Activated T-helper 17 cell treated with anti-CD3 and anti-CD28 coated beads, Interleukin-2, amount 50 U/mL, for 72 hours (primary cell): ENCODE data around the gene KCNAB1. TPM values are rescaled to one million over a fixed set of nuclear protein-coding genes. Genes with fewer than 3 reads are reported as not detected.

Experiments
- ATAC-seq: fragments of 150-1000 bp; cut with Tn5 transposase; replicated peaks from 2 replicates; pipeline ENCODE4 v1.10.0; 2021; ENCODE audit warnings: mild to moderate bottlenecking, moderate library complexity
- H3K27ac Mint-ChIP-seq: one replicate; pipeline ENCODE4 v1.8.0; 2022; ENCODE audit warnings: mixed read lengths
- H3K27me3 Mint-ChIP-seq: one replicate; pipeline ENCODE4 v1.8.0; 2022; ENCODE audit warnings: mixed read lengths
- H3K36me3 Mint-ChIP-seq: one replicate; pipeline ENCODE4 v1.8.0; 2022; ENCODE audit warnings: low read depth, mild to moderate bottlenecking, mixed read lengths
- H3K4me1 Mint-ChIP-seq: one replicate; pipeline ENCODE4 v1.8.0; 2022; ENCODE audit warnings: mixed read lengths
- H3K4me3 Mint-ChIP-seq: one replicate; pipeline ENCODE4 v1.8.0; 2022; ENCODE audit warnings: mild to moderate bottlenecking, mixed read lengths
- H3K9me3 Mint-ChIP-seq: one replicate; pipeline ENCODE4 v1.8.0; 2022; ENCODE audit warnings: mixed read lengths
- total RNA-seq, 2 donors: library from RNA; stranded (reverse); gene quantifications; one replicate each; pipeline ENCODE4 v1.2.3, GENCODE V29; 2022

KCNAB1 gene
- total RNA-seq, 2 donors from 2014 or later, result not detected

DNA sequence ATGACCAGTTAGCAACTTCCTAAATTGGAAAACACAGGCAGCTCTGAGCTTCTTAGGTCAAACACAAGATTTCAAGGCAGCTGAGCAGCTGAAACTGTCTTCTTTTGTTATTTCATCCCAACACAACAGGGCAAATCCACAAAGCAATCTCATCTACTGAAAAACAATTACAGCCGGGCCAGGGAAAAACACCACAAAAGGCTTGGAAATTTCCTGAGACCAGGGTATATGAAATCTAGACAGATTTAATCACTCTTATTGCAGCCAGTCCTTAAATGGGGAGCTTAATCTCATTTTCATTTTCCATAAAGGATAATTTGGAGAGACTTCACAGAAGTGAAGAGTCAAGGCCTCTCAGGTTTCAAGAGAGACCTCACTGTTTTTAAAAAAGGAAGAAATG is 252.7 kb downstream of the KCNAB1 start:
- Mint-ChIP-seq H3K36me3 (no peaks in the 10 kb centered on the region), H3K4me3 (no peak overlapping the region), H3K27ac (no peak overlapping the region), H3K9me3 (no peaks in the 10 kb centered on the region), H3K27me3 (peaks cover 10% of the 10 kb centered on the region), H3K4me1 (no peaks in the 10 kb centered on the region)
- ATAC-seq, result no peak

DNA sequence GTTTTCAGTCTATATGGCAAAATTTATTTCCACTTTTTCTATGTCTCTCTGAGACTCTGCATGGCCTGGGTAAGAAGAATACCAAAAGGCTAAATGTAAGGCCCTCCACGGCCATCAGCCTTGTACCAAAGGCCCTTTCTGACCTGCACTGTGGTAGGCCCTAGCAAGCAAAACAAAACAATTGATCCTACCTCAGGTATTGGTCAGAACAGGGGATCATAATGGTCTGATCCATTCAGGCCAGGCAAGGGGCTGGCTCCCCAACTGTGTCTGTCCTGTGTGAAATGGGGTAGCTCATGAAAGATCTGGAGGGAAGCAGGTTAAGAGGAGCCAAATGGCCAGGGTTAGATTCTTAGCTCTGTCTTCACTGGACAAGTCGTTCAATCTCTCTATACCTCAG is 253.3 kb downstream of the KCNAB1 start:
- H3K27me3 Mint-ChIP-seq, result peaks cover 14% of the 10 kb centered on the region
- no peak overlapping the region for H3K27ac Mint-ChIP-seq
- ATAC-seq, result no peak
- no peak overlapping the region for H3K4me3 Mint-ChIP-seq
- no peaks in the 10 kb centered on the region for H3K9me3 Mint-ChIP-seq
- no peaks in the 10 kb centered on the region for H3K4me1 Mint-ChIP-seq
- no peaks in the 10 kb centered on the region for H3K36me3 Mint-ChIP-seq

DNA sequence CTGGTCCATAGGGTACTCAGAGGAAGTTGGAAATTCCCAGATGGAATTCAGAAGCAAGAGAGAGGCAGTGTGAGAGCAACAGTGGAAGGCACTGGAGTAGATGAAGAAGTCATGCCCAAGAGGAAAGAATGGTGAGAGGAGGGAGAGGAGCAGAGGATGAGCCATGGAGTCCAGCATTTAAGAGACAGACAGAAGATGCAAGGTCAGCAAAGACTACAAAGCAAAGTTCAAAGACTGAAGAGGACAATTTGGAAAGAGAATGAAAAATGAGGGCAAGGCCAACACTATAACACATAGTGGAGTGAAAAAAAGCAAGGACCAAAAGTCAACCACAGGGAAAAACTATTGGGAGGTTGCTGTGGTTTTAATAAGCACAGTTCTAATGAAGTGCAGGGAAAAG is 255.8 kb downstream of the KCNAB1 start:
- no peak overlapping the region for H3K4me3 Mint-ChIP-seq
- H3K27me3 Mint-ChIP-seq, result peaks cover 23% of the 10 kb centered on the region
- no peaks in the 10 kb centered on the region for H3K9me3 Mint-ChIP-seq
- no peaks in the 10 kb centered on the region for H3K4me1 Mint-ChIP-seq
- no peaks in the 10 kb centered on the region for H3K36me3 Mint-ChIP-seq
- no peak for ATAC-seq
- no peak overlapping the region for H3K27ac Mint-ChIP-seq

DNA sequence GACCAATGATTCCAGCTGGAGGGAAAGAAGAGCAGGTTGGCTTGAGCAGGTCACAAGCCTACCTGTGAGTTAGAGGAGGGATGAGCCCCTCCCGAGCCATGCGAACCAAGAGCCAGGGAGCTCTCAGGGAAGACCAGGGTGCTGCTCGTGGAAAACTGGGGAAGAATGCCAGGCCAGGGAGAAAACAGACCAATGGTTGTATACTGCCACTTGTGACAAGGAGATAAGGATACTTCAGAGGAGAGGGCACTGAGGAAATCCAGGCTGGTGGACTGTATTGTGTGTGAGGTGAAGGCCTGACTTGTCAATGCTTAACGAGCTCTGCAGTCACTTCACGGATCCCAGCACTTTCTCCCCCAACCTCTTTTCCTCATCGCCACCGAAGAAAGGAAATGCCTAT is 256.9 kb downstream of the KCNAB1 start:
- Mint-ChIP-seq H3K27me3 (peaks cover 24% of the 10 kb centered on the region), H3K9me3 (no peaks in the 10 kb centered on the region), H3K4me1 (no peaks in the 10 kb centered on the region), H3K36me3 (no peaks in the 10 kb centered on the region), H3K4me3 (no peak overlapping the region), H3K27ac (no peak overlapping the region)
- ATAC-seq, result no peak

DNA sequence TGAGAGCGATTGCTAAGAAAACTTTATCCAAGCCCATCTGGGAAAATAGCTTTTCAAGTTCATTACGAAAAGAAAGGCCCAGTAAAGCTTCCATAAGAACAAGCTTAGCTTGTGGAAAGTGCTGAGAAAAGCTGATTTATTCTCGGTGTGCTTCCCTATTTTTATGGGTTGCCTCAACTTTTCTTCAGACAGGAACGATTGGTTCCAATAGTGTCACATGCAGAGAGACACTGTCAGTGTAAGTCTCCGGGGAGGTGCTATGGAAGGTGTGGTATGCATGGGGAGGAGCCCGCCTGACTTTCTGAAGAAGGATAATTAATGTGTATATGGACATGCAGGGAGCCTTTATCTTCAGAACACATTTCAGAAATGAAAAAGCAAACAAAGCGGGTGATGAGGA is 257.3 kb downstream of the KCNAB1 start:
- no peak overlapping the region for H3K27ac Mint-ChIP-seq
- H3K9me3 Mint-ChIP-seq, result no peaks in the 10 kb centered on the region
- no peak for ATAC-seq
- no peak overlapping the region for H3K4me3 Mint-ChIP-seq
- H3K4me1 Mint-ChIP-seq, result no peaks in the 10 kb centered on the region
- H3K36me3 Mint-ChIP-seq, result no peaks in the 10 kb centered on the region
- H3K27me3 Mint-ChIP-seq, result peaks cover 24% of the 10 kb centered on the region

DNA sequence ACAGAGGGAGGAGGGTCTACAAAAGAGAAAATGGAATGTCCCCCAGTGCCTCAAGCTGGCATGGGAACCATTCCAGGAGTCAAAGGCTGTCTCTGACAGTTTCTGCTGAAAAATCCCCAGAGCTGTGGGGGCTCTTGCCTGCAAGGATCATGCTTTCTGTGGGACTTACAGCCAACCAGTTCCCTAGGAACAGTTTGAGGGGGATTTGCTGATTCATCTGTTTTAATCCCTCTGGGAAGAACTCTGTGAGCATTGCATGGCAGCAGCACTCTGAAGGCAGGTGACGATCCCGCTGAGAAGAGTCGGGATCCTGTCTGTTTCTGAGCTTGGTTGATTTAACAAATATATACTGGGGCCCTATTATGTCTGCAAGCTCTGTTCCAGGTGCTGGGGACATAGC is 258.5 kb downstream of the KCNAB1 start:
- Mint-ChIP-seq H3K4me1 (no peaks in the 10 kb centered on the region), H3K4me3 (no peak overlapping the region), H3K27ac (no peak overlapping the region), H3K36me3 (no peaks in the 10 kb centered on the region), H3K27me3 (peaks cover 24% of the 10 kb centered on the region), H3K9me3 (no peaks in the 10 kb centered on the region)
- ATAC-seq, result no peak

DNA sequence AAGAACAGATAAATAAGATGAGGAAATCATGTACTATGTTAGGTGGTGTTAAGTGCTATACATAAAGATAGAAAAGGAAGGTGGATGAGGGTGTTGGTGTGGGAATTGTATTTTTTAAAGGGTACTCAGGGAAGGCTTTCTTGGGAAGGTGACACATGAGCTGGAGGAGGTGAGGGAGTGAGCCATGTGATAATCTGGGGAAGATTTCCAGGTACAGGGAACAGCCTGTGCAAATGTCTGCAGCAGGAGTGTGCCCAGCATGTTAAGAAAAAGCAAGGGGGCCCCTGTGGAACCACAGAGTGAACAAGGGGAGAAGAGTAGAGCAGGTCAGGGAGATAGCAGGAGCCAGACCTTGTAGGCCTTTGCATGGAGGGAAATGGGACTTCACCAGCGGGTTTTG is 258.9 kb downstream of the KCNAB1 start:
- Mint-ChIP-seq H3K36me3 (no peaks in the 10 kb centered on the region), H3K27me3 (peaks cover 25% of the 10 kb centered on the region), H3K4me1 (no peaks in the 10 kb centered on the region), H3K4me3 (no peak overlapping the region), H3K27ac (no peak overlapping the region), H3K9me3 (no peaks in the 10 kb centered on the region)
- no peak for ATAC-seq

DNA sequence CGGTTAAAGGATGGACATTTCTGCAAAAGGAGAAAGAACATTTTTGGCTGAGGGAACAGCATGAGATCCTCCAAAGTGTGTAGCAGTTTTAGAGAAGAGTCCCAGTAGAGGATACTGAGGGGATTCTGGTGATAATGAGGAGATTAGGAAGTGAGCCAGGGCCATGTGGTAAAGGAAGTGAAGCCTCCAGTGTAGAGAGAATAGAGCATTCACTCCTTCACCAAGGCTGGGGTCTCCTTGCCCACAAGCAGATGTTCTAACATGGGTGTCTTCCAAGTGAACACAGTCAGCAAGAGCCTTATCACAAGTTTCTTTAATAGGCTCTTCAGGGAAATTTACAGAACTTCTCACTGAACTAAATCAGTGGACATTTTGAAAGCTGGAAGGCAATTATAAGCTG is 260.9 kb downstream of the KCNAB1 start:
- Mint-ChIP-seq H3K27me3 (peaks cover 26% of the 10 kb centered on the region), H3K9me3 (no peaks in the 10 kb centered on the region), H3K36me3 (no peaks in the 10 kb centered on the region), H3K4me3 (no peak overlapping the region), H3K27ac (no peak overlapping the region), H3K4me1 (no peaks in the 10 kb centered on the region)
- no peak for ATAC-seq

DNA sequence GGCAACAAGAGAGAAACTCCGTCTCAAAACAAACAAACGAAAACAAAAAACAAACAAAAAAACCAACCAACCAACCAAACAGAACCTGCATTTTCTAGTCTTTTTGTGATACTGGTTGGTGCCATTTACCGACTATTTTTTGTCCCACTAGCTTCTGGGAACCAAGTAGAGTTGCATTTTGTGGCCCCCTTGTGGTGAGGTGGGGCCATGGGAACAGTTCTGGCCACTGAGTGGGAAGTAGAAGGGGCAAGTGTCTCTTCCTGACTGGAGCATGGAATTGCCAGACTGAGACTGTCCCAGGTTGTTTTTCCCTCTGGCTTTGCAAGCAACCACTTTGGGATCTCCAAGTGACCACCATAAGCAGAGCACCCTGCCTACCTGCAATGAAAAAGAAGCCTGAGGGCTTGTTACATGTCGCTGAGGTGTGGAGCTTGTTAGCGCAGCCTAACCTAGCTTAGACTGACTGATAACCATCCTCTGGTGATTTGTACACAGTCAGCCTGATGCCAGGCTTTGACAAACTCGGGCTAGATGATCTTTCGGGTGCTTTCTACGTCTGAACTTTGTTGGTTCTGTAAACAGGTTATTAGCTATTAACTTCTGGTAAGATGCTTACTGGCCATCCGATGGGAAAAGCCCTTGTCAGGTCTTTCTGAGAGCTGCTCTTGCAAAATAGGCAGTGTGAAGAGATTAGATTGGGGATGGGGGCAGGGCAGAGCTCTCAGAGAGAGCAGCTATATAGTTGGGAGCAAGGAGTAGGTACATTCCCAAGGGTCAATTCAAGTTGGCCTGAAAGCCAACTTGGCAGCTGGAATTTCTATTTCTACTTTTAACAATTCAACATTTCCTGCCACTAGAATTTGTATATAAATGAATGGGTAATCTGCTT is 262.3 kb downstream of the KCNAB1 start:
- peaks cover 26% of the 10 kb centered on the region for H3K27me3 Mint-ChIP-seq
- H3K27ac Mint-ChIP-seq, result no peak overlapping the region
- H3K9me3 Mint-ChIP-seq, result no peaks in the 10 kb centered on the region
- no peaks in the 10 kb centered on the region for H3K4me1 Mint-ChIP-seq
- H3K36me3 Mint-ChIP-seq, result no peaks in the 10 kb centered on the region
- no peak overlapping the region for H3K4me3 Mint-ChIP-seq
- no peak for ATAC-seq

DNA sequence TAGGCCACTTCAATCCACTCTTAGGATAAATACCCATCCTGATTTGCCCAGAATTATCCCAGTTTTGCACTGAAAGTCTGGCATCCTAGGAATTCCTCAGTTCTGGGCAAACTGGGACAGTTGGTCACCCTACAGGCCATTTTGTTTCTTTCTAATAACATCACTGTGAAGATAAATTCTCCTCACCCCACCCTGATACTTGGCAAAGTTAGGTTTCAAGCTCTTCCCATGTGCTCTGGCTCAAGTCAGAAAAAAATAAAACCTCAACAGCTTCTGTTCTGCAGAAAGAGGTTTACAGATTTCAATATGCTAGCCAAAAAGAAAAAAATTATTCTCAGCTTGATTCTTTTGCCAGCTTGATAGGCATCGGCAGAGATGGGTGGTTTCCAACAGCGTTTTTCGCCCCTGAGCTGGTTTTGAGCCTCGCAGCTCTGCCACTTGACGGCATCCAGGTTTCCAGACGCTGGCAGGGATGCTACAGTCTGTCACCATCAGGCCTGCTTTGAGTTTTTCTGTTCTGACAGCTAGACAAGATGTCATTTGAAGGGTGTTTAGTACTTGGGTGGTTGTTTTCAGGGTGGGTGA is 263.2 kb downstream of the KCNAB1 start:
- Mint-ChIP-seq H3K36me3 (no peaks in the 10 kb centered on the region), H3K4me3 (no peak overlapping the region)
- no peak for ATAC-seq

DNA sequence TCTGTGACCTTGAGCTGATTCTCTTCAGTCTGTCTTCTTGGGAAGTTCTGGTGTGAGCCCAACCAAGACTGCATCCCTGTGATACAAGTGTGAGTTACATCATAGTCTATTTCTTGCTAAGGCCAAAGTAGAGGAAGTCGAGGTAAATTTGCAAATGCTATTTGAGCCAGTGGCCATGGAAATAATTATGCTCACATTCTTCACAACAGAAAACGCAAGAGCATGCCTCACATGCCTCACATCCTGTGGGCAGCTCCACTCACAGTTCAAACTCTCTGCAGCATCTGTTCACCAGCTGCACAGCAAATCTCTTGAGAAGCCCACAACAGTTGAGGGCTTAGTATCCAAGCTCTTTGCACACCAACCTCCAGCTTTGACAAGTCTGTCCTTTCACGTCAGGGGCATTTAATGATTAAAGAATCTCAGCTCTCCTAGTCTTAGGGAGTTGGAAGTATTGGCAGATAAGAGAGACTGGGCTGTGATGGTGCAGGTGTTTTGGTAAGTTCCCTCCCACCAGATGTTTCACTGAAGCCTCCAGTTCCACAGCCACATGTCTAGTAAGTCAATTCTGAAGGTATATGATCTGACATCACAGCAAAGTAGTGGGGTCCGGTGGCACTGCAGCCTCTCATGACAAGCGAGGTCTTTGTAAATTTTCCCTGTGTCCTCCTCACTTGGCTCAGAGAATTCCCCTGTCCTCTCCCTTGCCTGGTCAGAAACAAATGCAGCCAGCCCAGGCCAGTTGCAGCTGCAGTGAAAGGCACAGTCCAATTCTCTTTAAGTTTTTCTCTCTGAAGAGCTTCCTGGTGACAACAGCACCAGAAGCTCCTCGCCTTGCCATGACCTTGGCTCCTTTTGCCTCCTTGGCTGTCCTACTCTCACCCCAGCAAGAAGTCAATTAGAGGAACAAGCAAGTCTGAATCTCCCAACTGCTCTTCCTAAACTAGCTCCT is 268.4 kb downstream of the KCNAB1 start:
- ATAC-seq, result no peak
- H3K36me3 Mint-ChIP-seq, result no peaks in the 10 kb centered on the region
- no peaks in the 10 kb centered on the region for H3K4me1 Mint-ChIP-seq
- no peaks in the 10 kb centered on the region for H3K9me3 Mint-ChIP-seq
- H3K4me3 Mint-ChIP-seq, result no peak overlapping the region
- H3K27ac Mint-ChIP-seq, result no peak overlapping the region
- H3K27me3 Mint-ChIP-seq, result peaks cover 14% of the 10 kb centered on the region

More for the DNA sequence above, 263.2 kb downstream of the KCNAB1 start:
- Mint-ChIP-seq H3K4me1 (no peaks in the 10 kb centered on the region), H3K27me3 (peaks cover 22% of the 10 kb centered on the region), H3K27ac (no peak overlapping the region), H3K9me3 (no peaks in the 10 kb centered on the region)

DNA sequence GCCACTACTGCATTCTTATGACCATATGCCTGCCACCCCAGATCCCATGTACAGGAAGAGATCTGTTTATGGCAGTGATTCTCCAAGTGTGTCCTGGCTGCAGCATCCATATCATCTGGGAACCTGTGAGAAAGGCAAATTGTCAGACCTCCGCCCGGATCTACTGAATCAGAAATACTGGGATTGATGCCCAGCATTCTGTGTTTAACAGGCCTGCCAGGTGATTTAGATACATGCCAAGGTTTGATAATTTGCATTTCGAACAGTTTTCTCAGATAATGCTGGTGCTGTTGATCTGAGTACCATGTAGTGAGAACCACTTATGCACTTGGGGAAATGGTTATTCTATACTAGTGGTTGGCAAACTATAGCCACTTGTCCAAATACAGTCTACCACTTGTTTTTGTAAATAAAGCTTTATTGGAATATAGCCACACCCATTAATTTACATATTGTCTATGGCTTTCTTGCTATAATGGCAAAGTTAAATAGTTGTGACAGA is 269.1 kb downstream of the KCNAB1 start:
- no peaks in the 10 kb centered on the region for H3K36me3 Mint-ChIP-seq
- no peaks in the 10 kb centered on the region for H3K9me3 Mint-ChIP-seq
- H3K27me3 Mint-ChIP-seq, result peaks cover 11% of the 10 kb centered on the region
- H3K27ac Mint-ChIP-seq, result no peak overlapping the region
- ATAC-seq, result no peak
- no peaks in the 10 kb centered on the region for H3K4me1 Mint-ChIP-seq
- H3K4me3 Mint-ChIP-seq, result no peak overlapping the region

DNA sequence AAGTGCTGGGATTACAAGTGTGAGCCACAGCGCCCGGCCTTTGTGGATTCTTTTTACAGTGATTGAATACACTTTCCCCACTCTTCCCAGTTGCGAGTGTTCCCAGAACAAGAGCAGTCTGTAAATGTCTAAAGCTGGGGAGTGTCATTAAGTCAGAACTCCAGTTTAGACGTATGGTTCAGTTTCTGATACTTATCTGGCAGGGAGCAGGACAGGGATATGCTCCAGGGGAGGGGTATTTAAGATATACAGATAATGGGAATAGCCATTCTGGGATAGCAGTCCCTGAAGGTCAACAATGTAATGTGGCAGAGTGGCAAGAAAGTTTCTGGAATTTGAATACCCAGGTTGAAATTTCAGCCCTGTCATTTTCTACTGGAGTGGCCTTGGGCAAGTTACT is 270.5 kb downstream of the KCNAB1 start:
- Mint-ChIP-seq H3K27me3 (peaks cover 9% of the 10 kb centered on the region), H3K4me3 (no peak overlapping the region), H3K9me3 (no peaks in the 10 kb centered on the region), H3K36me3 (no peaks in the 10 kb centered on the region), H3K4me1 (no peaks in the 10 kb centered on the region), H3K27ac (no peak overlapping the region)
- no peak for ATAC-seq

DNA sequence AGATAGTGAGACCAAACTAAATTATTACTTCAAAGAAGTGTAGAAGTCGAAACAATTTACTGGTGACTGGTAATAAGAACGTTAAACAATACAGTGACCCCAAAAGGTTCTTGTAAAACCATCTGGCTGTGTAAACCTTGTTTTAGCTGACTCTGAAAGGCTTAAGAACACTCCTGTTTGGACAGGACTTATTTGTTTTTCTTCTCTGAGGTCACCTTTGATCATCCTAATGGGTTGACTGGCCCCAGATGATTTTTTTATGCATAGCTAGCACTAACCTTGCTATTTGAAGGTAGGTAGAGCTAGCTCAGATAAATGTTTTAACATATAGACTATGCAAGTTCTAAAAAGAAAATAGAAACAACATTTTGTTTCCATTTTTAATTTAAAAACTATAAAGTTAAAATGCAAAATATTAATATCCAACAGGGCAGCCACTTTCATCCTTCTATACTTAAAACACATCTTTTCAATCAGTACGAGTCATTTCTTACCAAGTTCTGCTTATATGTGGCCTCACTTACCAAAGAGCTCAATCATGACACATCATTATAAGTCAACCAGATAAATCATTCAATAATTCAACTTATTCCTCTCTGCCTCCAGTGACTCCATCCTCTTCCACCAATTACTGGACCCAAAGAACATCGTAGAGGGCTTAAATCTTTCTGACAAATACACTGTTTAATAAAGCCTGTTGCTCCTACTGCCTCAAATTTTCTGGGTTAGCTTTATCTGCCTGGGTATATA is 275.8 kb downstream of the KCNAB1 start:
- Mint-ChIP-seq H3K36me3 (no peaks in the 10 kb centered on the region), H3K27ac (no peak overlapping the region), H3K9me3 (no peaks in the 10 kb centered on the region), H3K27me3 (peaks cover 6% of the 10 kb centered on the region), H3K4me3 (no peak overlapping the region), H3K4me1 (no peaks in the 10 kb centered on the region)
- ATAC-seq, result no peak
